Prostate gland (tissue), 2 donors: ENCODE results near the gene ATXN1.

Experiments
- CTCF ChIP-seq, 4 experiments: fragments of 200-600 bp in 2 of 4; fragments of 450-650 bp in 2 of 4; sonication (generic) in 2 of 4; IDR thresholded peaks; 1 replicate in 3 of 4; 2 replicates in 1 of 4; pipeline ENCODE4 v1.5.1; 2016 to 2019; ENCODE audit warnings: antibody characterized with exemption in 4 of 4, mild to moderate bottlenecking in 2 of 4, moderate library complexity in 2 of 4
- POLR2A ChIP-seq: fragments of 450-650 bp; IDR thresholded peaks from one replicate; pipeline ENCODE4 v1.6.1; 2016; ENCODE audit warnings: antibody characterized with exemption, mild to moderate bottlenecking
- POLR2AphosphoS5 ChIP-seq: sonication (generic); formaldehyde crosslinking; IDR thresholded peaks from one replicate; pipeline ENCODE4 v1.6.1; 2017; ENCODE audit warnings: antibody characterized with exemption

GRCh38 chr6:16778521-16778920 lies 17.3 kb upstream of the ATXN1 start:
- TF ChIP-seq POLR2A = no peak
- no peak for TF ChIP-seq CTCF (IDR thresholded peaks at IDR 0.05)
- no peak for TF ChIP-seq POLR2AphosphoS5
